Sigmoid colon (tissue), 4 donors: ENCODE results near the gene SSC5D.

Source experiments
- POLR2AphosphoS5 ChIP-seq, 4 donors: sonication (generic); formaldehyde crosslinking; IDR thresholded peaks; one replicate each; pipeline ENCODE4 v1.6.1; 2017; ENCODE audit warnings: antibody characterized with exemption in 4 of 4
- TF ChIP-seq, protein P1 (sequence below), 4 experiments: fragments of 450-650 bp in 3 of 4; fragments of 200-600 bp in 1 of 4; IDR thresholded peaks; one replicate each; pipeline ENCODE4 v1.5.1; 2016 to 2019; ENCODE audit warnings: antibody characterized with exemption in 4 of 4, mild to moderate bottlenecking in 3 of 4, moderate library complexity in 2 of 4

GRCh38 chr19:55459950-55460657 lies 28.1 kb upstream of the SSC5D start:
- TF ChIP-seq, protein P1, sequence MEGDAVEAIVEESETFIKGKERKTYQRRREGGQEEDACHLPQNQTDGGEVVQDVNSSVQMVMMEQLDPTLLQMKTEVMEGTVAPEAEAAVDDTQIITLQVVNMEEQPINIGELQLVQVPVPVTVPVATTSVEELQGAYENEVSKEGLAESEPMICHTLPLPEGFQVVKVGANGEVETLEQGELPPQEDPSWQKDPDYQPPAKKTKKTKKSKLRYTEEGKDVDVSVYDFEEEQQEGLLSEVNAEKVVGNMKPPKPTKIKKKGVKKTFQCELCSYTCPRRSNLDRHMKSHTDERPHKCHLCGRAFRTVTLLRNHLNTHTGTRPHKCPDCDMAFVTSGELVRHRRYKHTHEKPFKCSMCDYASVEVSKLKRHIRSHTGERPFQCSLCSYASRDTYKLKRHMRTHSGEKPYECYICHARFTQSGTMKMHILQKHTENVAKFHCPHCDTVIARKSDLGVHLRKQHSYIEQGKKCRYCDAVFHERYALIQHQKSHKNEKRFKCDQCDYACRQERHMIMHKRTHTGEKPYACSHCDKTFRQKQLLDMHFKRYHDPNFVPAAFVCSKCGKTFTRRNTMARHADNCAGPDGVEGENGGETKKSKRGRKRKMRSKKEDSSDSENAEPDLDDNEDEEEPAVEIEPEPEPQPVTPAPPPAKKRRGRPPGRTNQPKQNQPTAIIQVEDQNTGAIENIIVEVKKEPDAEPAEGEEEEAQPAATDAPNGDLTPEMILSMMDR (IDR thresholded peaks at IDR 0.05) = no peak
- TF ChIP-seq POLR2AphosphoS5 (IDR thresholded peaks at IDR 0.05) = no peak
